Endothelial cell of hepatic sinusoid (primary cell): ENCODE results near the gene SHISA5.
"Not testable (repeated sequence)": the region's sequence is repeated elsewhere in the genome, so short reads cannot be mapped to it uniquely, and the experiment has no call there.

Source experiments
- in situ Hi-C: cut with HindIII; loops from 2 replicates; pipeline ENCODE4 v1.10.0; 2017; ENCODE audit warnings: low sequenced_read_pairs

Gene SHISA5

DNA sequence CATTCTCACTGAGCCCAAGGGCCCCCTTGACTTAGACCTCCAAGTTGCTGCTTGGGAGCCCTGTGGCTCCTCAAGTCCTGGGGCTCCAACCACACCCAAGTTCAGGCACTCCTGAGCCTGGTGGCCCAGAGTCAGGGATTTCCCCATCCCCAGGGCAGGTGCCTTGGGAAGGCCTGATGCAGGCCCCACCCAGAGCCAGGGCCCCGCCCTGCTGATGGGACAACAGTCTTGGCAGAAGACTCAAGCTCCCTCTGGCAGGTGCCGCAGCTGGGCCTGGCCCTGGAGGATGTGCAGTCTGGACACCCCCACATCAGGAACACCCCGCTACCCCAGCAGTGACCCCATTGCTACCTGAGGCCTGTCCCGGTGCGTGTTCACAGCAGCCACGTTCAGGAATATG, 17.7 kb upstream of the SHISA5 start:
- in situ Hi-C loops: loop anchor here (5.0 kb wide), 1 partner anchor 64 kb away; no protein-coding TSS in a partner anchor

DNA sequence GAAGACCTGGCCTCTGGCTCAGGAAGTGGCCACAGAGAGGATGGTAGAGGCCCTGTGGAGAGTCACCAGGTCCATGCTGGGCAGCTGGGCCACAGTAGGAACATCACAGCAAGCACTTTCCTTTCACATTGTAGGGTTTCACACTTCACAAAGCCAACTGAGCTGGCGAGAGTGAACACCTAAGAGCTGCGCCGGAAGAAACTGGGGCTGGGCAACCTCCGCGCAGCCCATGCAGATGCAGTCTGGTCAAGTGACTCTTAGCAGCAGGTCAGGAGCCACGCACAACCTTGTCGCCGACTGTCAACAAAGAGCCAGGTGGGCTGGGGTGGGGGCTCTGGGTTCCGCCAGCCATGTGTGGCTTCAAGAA, 15.3 kb upstream of the SHISA5 start:
- in situ Hi-C loops: no loop called here

DNA sequence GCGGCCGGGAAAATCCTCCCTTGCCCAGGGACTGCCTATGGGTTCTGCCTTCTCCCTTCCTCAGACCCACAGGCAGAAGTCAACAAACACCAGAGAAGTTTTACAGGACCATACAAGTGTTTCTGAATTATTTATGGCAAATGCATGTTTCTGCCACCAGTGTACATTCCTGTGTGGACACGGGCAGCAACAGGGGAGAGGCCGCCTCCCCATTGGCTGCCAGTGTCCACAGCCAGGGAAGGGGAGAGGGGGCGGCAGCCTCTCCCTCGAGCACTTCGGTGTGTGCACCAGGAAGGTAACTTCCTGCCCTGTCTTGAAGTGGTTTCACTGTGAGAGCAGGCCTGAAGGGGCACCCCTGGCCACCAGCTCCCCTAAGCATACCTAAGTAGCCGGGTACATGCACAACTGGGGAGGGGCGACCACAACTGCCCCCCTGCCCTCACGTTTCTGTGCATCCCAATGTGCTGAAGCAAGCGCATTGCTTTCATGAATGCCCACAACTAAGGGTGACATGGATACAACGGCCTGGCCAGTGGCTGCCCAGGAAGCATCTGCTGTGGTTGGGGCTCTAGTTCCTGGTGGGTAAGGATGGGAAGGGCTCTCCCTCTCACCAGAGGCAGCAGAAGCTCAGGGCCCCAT, 14.8 kb upstream of the SHISA5 start:
- in situ Hi-C loops: no loop called here

DNA sequence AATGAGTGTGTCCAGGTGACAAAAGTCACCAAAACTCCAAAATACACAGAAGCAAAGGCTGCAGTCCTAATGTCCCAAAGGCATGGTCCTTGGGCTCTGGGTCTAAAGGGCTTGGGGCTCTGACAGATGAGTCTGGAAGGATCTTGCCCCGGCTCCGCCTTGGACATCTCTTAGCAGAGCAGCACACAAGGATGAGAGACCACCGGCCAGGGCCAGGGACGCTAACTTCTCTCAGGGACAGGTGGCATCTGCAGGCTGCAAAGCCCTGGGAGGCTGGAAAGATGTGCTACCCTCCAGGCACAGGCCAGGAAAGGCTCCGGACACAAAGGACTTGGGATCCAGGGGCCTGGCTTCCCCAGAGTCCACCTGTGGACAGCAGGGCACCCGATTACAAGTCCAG, 14.1 kb upstream of the SHISA5 start:
- in situ Hi-C loops: no loop called here

DNA sequence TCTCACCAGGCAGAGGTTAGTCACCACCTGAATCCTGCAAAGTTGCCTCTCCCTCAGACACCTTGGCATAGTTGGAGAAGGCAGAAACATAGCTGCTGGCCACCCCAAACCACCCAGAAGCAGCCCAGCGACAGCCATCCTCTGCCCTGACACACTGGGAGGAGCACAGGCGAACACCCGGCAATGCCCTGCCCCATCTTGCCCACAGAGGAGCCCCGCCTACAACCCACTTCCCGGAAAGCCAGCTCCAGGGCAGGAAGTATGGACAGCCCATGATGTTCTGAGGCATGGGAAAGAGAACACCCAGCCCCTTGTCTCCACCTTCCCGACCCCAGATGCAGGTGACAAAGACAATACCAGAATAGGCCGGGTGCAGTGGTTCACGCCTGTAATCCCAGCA, 12.6 kb upstream of the SHISA5 start:
- in situ Hi-C loops: no loop called here

DNA sequence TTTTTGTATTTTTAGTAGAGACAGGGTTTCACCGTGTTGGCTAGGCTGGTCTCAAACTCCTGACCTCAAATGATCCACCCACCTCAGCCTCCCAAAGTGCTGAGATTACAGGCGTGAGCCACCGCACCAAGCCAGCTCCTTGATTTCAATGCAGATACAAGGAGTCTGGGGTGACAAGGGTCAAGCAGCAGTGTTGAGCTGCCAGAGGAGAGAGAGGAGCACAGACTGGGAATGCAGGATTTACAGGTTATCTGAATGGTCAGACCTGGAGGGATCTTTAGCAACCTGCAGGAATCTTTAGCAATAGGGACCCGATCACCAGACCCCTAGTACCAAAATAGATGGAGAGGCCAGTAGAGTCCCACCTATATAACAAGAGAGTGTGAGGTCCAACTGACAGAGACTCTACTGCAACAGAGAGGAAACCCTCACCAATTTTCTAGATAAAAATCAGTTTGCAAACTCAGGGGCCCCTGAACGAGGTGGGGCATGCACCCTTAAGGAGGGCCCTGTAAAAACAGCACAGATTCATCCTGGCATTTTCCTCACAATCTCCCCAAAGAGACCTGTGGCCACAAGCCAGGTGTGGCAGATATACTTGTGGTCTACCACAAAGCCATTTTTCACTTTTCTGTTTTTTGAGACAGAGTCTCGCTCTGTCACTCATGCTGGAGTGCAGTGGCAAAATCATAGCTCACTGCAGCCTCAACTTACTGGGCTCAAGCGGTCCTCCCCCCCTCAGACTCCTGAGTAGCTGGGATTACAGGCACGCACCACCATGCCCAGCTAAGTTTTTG, 10.7 kb upstream of the SHISA5 start:
- in situ Hi-C loops: no loop called here

DNA sequence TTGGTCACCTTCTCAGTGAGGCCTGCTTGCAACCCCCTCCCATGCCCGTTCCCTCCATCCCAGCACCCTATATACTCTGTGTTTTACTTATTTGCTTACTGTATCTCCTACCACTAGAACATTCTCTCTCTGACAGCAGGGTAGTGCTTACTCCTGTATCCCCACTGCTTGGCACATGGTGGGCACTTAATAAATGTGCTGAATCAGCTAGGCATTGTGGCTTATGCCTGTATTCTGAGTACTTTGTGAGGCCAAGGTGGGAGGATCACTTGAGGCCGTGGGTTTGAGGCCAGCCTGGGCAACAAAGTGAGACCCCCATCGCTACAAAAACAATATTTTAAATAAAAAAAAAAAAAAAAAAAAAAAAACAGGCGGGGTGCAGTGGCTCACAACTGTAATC, 7.6 kb upstream of the SHISA5 start:
- in situ Hi-C loops: no loop called here

DNA sequence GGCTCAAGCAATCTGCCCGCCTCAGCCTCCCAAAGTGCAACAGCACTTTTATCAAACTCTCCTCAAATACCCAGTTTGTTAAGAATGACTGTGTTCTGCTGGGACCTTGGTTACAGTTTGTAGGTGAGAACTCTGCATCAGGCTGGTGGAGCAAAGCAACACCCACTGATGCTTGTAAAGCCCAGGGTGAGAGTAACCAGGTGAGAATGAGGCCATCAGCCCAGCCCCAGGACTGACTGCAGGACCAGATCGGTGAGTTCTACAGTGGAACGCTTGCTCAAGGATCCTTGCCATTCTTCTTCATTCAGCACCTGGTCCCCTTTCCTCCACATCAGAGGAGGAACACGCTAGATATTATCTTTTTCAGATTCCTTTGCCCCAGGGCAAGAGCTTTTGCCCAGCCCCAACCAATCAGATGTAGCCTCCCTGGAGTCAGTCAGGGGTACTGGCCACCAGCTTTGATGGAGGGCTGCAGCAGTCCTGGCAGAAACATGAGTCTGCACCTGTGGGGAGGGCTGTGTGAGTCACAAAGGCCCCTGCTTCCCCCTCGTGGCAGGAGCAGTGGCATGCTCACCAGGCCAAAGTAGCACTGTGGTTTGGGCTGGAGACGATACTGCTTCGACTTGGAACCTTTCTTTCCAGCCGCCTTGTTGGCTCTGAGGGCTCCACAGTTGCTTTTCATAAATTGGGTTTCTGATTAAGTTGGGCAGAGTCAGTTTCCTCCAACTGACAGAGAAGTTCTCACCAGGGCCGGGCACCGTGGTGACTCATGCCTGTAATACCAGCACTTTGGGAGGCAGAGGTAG, 3.5 kb upstream of the SHISA5 start:
- in situ Hi-C loops: no loop called here

DNA sequence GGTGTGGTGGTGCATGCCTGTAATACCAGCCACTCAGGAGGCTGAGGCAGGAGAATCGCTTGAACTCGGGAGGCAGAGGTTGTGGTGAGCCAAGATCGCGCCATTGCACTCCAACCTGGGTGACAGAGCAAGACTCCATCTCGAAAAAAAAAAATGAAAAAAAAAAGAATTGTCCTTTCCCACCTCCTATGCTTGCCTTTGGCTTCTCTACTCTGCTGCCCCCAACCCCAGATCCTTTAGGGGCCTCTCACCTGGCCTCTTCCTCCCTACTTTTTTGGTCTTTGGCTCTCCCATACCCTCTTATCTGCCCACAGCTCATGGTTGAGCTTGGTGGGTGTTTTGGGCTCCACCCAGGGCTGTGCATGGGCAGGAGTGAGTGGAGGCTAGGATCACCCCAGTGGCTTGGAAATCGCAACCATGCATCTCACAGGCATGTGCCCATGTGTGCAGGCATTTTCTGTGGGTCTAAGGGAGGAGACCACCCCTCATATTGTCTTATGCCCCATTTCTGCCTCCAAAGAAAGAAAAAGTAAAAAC, 2.1 kb upstream of the SHISA5 start:
- in situ Hi-C loops: no loop called here

DNA sequence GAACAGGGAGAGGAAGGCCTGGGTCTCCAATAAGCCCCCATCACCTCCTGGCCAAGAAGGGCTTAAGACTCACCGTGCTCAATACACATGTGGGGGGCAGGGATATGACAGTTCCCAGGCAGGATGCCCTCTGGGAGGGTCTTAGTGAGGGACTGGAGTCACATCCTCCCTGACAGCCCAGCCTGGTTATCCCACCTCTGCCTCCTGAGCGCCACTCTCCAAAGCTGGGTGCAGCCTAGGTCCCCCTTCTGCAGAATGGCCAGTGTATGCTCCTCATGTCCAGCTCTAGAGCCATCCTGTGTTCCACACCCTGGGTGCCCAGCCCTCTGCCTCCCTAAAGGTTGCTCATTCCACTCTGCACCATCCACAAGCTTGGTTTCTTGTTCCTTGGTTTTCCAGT, 1.2 kb upstream of the SHISA5 start:
- in situ Hi-C loops: no loop called here

DNA sequence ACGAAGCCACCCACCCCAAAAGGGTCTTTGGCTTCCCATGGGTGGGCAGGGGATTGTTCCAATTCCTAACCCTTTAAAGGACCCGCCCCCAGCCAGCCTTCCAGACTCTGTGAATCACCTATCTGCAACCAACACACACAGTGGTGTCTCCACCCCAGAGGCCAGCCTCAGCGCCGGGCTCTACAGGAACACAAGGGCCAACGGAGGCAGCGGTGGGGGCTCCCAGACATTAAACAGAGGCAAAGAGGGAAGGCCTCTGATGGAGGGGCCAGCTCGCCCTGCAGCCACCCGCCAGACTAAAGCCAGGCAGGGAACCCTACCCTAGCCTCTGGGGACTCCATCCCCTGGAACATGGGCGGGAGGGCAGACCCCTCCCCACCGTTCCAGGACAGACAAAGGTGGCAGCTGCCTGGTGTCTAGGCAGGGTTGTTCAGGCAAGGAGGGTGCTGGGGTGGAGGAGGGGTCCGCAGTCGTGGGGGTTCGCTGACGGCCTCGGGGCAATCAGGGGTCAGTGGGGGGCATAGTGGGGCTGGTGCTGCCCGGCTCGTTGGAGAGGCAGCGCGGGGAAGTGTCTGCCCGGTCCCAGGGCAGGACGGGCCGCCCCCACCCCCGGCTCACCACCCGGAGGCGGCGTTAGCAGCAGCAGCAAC, 448 bp downstream of the SHISA5 start:
- in situ Hi-C loops: no loop called here

DNA sequence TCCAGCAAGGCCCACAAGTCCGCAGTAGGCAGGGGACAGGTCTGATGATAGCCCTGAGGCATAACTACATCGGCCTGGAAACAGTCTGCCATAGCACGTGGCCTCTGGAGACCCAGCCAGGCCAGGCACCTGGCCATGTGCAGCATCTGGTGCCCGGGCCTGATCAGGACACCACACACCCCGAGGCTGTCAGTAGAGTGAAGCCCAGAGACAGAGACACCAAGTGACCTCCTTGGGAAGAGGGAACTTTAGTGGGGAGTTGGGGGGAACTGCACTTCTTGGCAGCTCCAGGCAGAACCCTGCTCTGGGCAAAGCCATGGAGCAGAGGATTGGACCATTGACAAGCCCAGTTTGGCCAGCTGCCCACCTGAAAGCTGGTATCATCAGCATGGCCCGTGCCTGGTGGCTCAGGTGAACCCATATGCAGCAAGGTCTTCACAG, 1.2 kb downstream of the SHISA5 start:
- in situ Hi-C loops: no loop called here

DNA sequence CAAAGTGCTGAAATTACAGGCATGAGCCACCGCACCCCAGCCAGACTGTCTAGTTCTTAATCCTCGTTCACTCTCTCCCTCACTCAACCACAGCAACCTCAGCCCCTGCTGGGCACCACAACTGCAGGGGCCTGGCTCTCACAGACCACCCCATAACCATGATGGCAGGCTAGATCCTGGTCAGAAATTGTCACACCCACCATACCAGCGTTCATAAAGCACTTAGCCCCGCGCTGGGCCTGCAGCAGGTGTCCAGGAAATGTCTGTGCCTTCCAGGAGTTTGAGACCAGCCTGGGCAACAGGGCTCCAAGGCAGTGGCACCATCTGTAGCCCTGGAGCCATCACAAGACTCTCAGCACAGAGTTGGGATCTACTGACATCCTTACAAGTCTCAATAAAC, 1.9 kb downstream of the SHISA5 start:
- in situ Hi-C loops: no loop called here

DNA sequence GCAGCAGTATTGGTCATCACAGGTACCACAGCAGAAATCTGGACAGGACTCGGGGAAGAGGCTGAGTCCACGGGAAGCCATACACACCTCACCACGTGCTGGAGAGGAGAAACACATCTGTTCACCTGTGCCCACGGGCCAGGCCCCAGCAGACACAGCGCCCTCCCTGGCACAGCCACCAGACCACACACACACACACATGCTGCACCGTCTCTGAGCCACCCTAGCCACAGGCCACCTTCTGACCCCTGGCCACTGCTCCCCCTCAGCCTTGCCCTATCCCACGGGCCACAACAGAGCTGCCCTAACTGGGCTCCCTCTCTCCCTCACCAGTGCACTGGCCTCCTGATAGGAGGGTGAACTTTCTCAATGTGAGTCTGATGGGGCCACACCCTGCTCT, 2.8 kb downstream of the SHISA5 start:
- in situ Hi-C loops: no loop called here

DNA sequence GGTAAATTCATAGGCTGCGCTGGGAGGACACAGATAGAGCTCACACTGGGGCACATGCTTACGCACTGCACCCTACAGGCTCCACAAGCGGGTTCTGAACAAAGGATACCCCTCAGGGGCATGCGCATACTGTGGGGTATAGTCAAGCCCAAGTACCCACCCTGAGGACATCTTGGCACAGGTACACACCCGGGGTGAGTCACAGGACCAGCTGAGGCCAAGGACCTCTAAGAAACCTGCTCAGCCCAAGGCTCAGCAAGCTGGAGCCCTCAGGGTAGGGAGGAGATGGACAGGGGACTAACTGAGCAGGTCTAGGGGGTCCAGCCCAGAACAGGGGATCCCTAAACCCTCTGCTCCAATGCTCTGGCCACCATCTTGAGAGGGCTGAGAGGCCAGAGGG, 3.3 kb downstream of the SHISA5 start:
- in situ Hi-C loops: no loop called here

DNA sequence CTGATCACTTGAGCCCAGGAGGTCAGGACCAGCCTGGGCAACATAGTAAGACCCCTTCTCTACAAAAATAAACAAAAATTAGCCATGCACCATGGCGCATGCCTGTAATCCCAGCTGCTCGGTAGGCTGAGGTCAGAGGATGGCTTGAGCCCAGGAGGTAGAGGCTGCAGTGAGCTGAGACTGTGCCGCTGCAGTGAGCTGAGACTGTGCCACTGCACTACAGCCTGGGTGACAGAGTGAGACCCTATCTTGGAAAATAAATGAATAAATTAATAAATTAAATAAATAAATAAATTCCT, 10.8 kb downstream of the SHISA5 start:
- in situ Hi-C loops: no loop called here

DNA sequence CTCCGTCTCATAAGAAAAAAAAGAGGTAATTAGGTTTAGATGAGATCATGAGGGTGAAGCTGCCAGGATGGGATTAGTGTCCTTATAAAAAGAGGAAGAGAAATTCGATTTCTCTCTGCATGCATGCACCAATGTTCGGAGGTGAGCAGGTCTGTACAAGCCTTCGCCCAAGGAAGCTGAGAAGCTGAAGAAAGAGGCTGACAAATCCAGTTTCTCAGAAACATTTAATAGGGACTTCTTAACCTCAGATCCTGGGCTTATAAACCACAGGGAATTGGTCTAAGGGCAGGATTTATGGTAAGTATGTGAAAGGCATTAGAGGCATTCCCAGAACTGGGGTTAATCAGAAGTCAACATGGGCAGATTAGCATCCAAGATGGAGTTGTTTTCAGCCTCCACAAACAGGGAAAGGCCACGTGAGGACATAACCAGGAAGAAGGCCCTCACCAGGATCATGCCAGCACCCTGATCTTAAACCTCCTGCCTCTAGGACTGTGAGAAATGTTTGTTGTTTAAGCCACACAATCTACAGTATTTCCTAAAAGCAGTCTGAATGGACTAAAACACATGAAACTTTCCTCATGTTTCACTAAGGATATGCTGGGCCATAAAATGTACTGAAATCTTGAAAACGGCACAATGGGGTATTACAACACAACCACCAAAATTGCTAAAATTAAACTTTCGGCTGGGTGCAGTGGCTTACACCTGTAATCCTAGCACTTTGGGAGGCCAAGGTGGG, 11.3 kb downstream of the SHISA5 start:
- in situ Hi-C loops: no loop called here

DNA sequence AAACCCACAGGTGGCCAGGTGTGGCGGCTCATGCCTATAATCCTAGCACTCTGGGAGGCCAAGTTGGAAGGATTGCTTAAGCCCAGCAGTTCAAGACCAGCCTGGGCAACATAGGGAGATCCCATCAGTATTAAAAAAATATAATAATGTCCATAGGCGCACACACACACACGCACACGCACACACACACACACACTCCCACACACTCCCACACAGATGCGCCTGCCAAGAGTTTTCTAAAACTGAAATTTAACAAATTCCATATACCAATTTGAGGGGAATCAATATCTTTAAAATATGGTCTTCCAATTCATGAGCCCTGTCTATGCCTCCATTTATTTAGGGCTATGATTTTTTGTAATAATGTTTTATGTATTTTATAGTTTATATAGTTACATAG, 17.0 kb downstream of the SHISA5 start:
- in situ Hi-C loops: no loop called here

DNA sequence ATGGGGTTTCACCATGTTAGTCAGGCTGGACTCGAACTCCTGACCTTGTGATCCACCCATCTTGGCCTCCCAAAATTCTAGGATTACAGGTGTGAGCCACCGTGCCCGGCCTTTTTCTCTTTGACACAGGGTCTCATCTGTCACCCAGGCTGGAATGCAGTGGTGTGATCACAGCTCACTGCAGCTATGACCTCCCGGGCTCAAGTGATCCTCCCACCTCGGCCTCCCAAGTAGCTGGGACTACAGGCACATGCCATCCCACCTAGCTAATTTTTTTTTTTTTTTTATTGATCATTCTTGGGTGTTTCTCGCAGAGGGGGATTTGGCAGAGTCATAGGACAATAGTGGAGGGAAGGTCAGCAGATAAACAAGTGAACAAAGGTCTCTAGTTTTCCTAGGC, 21.2 kb downstream of the SHISA5 start:
- in situ Hi-C loops: not testable (repeated sequence)

DNA sequence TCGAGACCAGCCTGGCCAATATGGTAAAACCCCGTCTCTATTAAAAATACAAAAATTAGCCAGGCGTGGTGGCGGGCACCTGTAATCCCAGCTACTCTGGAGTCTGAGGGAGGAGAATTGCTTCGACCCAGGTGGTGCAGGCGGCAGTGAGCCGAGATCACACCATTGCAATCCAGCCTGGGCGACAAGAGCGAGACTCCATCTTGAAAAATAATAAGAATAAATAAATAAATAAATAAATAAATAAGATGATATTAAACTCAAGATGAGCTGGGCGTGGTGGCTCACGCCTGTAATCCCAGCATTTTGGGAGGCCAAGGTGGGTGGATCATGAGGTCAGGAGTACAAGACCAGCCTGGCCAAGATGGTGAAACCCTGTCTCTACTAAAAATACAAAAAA, 23.1 kb downstream of the SHISA5 start:
- in situ Hi-C loops: not testable (repeated sequence)
